Measurements from ENCODE around the gene TSHB. TPM values are rescaled to one million over a fixed set of nuclear protein-coding genes. Genes with fewer than 3 reads are reported as not detected.
A peak's percentile ranks its signal among the peaks of the same experiment; 100 is the strongest.

The TSHB gene
- total RNA-seq, 1 donor from 2014 or later: not detected

- peaks cover 4% of the 10 kb centered on the region for H3K9me3 Mint-ChIP-seq
Measured at GRCh38 chr1:115064461-115064860, 34.8 kb downstream of the TSHB start.

DNA sequence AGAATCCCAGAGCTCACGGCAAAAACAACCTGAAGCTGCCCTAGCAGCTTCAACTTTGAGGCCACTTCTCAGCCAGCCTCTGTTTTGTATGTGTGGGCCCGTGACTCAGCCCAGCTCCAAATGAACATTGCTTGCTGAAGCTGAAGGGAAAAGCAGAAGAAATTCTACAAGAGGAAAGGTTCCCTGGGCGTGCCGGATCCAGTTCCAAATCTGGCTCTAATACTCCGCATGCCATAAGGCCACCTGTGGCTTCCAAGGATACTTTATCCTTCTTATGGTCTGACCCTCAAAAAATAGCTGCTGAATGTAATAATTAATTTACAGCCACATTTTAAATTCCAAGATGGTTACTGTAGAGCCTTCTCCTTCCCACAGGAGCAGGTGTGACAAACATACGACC, 35.4 kb downstream of the TSHB start:
- H3K27ac Mint-ChIP-seq: no peak overlapping the region
- peaks cover 16% of the 10 kb centered on the region for H3K4me1 Mint-ChIP-seq

More at GRCh38 chr1:115064461-115064860, 34.8 kb downstream of the TSHB start:
- ChIA-PET CTCF (no interaction called here), POLR2A (no interaction called here)
- TF ChIP-seq, protein P1, sequence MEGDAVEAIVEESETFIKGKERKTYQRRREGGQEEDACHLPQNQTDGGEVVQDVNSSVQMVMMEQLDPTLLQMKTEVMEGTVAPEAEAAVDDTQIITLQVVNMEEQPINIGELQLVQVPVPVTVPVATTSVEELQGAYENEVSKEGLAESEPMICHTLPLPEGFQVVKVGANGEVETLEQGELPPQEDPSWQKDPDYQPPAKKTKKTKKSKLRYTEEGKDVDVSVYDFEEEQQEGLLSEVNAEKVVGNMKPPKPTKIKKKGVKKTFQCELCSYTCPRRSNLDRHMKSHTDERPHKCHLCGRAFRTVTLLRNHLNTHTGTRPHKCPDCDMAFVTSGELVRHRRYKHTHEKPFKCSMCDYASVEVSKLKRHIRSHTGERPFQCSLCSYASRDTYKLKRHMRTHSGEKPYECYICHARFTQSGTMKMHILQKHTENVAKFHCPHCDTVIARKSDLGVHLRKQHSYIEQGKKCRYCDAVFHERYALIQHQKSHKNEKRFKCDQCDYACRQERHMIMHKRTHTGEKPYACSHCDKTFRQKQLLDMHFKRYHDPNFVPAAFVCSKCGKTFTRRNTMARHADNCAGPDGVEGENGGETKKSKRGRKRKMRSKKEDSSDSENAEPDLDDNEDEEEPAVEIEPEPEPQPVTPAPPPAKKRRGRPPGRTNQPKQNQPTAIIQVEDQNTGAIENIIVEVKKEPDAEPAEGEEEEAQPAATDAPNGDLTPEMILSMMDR (IDR thresholded peaks at IDR 0.05): no peak
- intact Hi-C loops (cut with micrococcal nuclease): no loop called here
- ATAC-seq (ENCODE audit: low read depth) (no peak), DNase-seq (no peak)
- no peaks in the 10 kb centered on the region for H3K36me3 Mint-ChIP-seq (ENCODE audit: low read depth)
- H3K27ac Mint-ChIP-seq: peak overlapping the region; percentile 8
- peaks cover 16% of the 10 kb centered on the region for H3K4me1 Mint-ChIP-seq
- no peaks in the 10 kb centered on the region for H3K27me3 Mint-ChIP-seq
- no peak overlapping the region for H3K4me3 Mint-ChIP-seq

GRCh38 chr1:115067161-115067859, 37.7 kb downstream of the TSHB start:
- ChIA-PET CTCF (no interaction called here), POLR2A (no interaction called here)
- no peak for DNase-seq
- TF ChIP-seq, protein P1 (IDR thresholded peaks at IDR 0.05): no peak
- Mint-ChIP-seq H3K36me3 (ENCODE audit: low read depth) (no peaks in the 10 kb centered on the region), H3K27ac (no peak overlapping the region), H3K4me1 (peaks cover 13% of the 10 kb centered on the region), H3K27me3 (no peaks in the 10 kb centered on the region), H3K4me3 (no peak overlapping the region), H3K9me3 (peaks cover 4% of the 10 kb centered on the region)
- intact Hi-C loops (cut with micrococcal nuclease): no loop called here
- no peak for ATAC-seq (ENCODE audit: low read depth)

More for the DNA sequence above, 35.4 kb downstream of the TSHB start:
- DNase-seq (no peak), ATAC-seq (ENCODE audit: low read depth) (no peak)
- Mint-ChIP-seq H3K4me3 (no peak overlapping the region), H3K9me3 (peaks cover 4% of the 10 kb centered on the region), H3K27me3 (no peaks in the 10 kb centered on the region), H3K36me3 (ENCODE audit: low read depth) (no peaks in the 10 kb centered on the region)
- TF ChIP-seq, protein P1 (IDR thresholded peaks at IDR 0.05): no peak
- POLR2A ChIA-PET: no interaction called here
- CTCF ChIA-PET: interaction anchor here (0.9 to 1.3 kb wide), 2 partner anchors 8 to 47 kb away, joined by 3 to 4 read pairs; no protein-coding TSS in a partner anchor
- intact Hi-C loops (cut with micrococcal nuclease): no loop called here

DNA sequence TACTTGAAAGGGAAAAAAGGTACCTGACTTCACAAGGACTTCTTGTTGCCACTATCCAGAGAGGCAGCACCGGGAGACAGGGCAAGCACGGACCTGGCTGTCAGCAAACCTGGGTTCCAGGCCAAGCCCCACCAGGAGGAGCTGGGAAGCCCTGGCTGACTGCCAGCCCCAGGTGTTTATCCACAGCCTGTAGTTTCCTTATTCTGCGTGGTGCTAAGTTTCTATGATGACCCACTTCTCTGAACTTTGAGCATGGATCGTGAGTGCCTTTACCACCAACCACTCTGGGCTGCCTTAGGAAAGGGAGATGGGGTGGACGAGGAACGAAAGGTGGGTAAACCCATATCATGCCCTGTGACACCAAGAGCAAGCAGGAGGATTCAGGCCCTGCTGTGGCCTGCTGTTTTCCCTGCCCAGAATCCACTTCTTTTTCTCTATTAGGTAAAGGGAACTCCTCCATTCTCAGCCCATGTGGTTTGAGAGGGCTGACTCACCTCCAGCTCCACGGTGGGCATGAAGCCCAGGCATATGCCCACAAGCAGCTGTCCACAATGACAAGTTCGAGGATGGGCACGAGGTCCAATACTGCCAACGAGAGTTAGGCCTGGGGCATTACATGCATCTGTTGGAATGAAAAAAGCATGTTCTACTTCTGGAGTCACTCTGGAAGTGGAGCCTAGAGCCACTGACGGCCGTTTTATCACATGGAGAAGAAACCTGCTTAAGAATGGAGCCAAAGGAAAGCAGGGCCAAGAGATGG, 39.4 kb downstream of the TSHB start:
- Mint-ChIP-seq H3K4me1 (no peaks in the 10 kb centered on the region), H3K9me3 (no peaks in the 10 kb centered on the region), H3K36me3 (ENCODE audit: low read depth) (no peaks in the 10 kb centered on the region), H3K4me3 (no peak overlapping the region), H3K27ac (no peak overlapping the region), H3K27me3 (peaks cover 1% of the 10 kb centered on the region)
- ChIA-PET CTCF (no interaction called here), POLR2A (no interaction called here)
- no peak for ATAC-seq (ENCODE audit: low read depth)
- intact Hi-C loops (cut with micrococcal nuclease): no loop called here
- TF ChIP-seq, protein P1 (IDR thresholded peaks at IDR 0.05): no peak
- no peak for DNase-seq

- intact Hi-C loops (cut with micrococcal nuclease): no loop called here
- H3K27ac Mint-ChIP-seq: no peak overlapping the region
- CTCF ChIA-PET: no interaction called here
- H3K9me3 Mint-ChIP-seq: no peaks in the 10 kb centered on the region
- TF ChIP-seq, protein P1 (IDR thresholded peaks at IDR 0.05): no peak
- POLR2A ChIA-PET: no interaction called here
- no peaks in the 10 kb centered on the region for H3K36me3 Mint-ChIP-seq (ENCODE audit: low read depth)
- no peak for ATAC-seq (ENCODE audit: low read depth)
- peaks cover 9% of the 10 kb centered on the region for H3K27me3 Mint-ChIP-seq
- no peak overlapping the region for H3K4me3 Mint-ChIP-seq
- no peaks in the 10 kb centered on the region for H3K4me1 Mint-ChIP-seq
- no peak for DNase-seq
Measured at GRCh38 chr1:115069659-115070308, 40.2 kb downstream of the TSHB start.

Data from activated B cell treated with CpG ODN at 0.5 μM for 24 hours (primary cell).